ENCODE results near the gene SGK2. TPM values are rescaled to one million over a fixed set of nuclear protein-coding genes. Genes with fewer than 3 reads are reported as not detected.

Gene SGK2
- total RNA-seq, 1 donor from 2014 or later, result 10.5 TPM

DNA sequence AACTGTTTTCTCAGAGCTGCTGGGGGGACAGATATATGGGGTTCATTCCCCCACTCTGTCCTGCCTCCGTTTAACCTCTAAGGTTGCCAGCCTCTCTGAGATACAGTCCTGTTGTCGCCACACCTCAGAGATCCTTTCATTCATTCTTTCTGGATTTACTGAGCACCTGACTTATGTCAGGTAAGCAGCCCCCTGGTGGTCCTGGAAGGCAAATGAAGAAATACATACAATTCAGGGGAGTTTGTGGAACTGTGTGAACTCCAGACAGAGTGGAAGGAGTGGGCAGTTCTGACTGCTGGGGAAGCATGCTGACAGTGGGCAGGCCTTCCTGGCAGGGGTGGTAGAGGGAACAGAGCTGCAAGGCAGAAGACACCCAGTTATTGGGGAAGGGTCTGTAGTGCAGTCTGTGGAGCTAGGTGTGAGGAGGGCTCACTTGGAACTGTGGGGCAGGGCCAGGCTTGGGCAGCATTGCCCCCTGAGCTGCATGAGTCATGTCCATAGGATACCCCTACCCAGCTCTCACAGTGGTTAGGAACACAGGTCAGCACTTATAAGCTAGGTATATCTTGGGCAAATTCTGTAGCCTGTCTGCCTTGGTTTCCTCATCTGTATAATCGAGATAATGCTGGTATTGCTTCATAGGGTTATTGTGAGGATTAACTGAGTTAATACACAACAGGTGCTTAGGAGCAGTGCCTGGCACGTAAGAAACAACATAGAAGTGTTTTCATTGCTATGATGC is 12.8 kb upstream of the SGK2 start:
- Mint-ChIP-seq H3K36me3 (peaks cover 28% of the 10 kb centered on the region), H3K4me1 (no peaks in the 10 kb centered on the region)

DNA sequence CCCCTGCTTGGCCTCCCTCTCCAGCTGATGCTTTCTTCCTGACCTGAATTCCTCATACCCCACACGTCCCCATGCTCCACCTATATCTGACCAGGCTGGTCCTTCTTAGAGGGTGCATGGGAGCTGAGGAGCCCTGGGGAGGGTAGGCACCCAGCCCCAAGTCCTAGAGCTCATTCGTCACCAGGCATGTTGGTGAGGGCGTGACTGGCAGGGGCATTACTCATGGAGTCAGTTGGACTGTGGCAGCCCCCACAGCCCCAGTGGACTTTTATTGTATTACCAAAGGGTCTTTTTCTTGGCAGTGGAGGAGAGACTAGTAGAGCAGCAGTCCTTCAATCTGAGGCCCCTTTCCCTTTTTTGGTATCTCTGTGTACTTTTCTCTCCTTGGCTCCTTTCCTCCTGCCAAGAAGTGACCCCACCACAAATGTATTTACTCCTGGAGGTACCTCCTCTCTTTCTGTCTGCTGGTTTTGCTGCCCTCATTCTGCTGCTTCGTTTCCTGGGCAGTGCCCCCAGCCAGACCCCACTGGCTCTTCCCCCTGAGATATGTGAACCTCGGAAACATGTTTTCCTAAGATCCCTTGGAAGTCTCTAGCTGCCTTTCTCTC is 10.4 kb upstream of the SGK2 start:
- Mint-ChIP-seq H3K27ac (no peak overlapping the region), H3K36me3 (peaks cover 31% of the 10 kb centered on the region), H3K4me1 (no peaks in the 10 kb centered on the region), H3K4me3 (no peak overlapping the region), H3K27me3 (ENCODE audit: low read depth) (no peaks in the 10 kb centered on the region), H3K9me3 (peaks cover 17% of the 10 kb centered on the region)
- DNase-seq (ENCODE audit: low spot score in 2 of 2, unreplicated experiment in 2 of 2), result no peak
- TF ChIP-seq CTCF (IDR thresholded peaks at IDR 0.05; ENCODE audit: unreplicated experiment), result no peak

More for the DNA sequence above, 12.8 kb upstream of the SGK2 start:
- no peak for DNase-seq (ENCODE audit: low spot score in 2 of 2, unreplicated experiment in 2 of 2)
- Mint-ChIP-seq H3K27ac (no peak overlapping the region), H3K4me3 (no peak overlapping the region), H3K27me3 (ENCODE audit: low read depth) (no peaks in the 10 kb centered on the region), H3K9me3 (peaks cover 17% of the 10 kb centered on the region)
- TF ChIP-seq CTCF (IDR thresholded peaks at IDR 0.05; ENCODE audit: unreplicated experiment), result no peak

- no peak for DNase-seq (ENCODE audit: low spot score in 2 of 2, unreplicated experiment in 2 of 2)
- Mint-ChIP-seq H3K27ac (no peak overlapping the region), H3K9me3 (peaks cover 17% of the 10 kb centered on the region), H3K4me3 (no peak overlapping the region), H3K36me3 (peaks cover 31% of the 10 kb centered on the region), H3K27me3 (ENCODE audit: low read depth) (no peaks in the 10 kb centered on the region), H3K4me1 (no peaks in the 10 kb centered on the region)
- no peak for TF ChIP-seq CTCF (IDR thresholded peaks at IDR 0.05; ENCODE audit: unreplicated experiment)
These were observed 9.3 kb upstream of the SGK2 start for GRCh38 chr20:43549416-43550065.

- DNase-seq (ENCODE audit: low spot score in 2 of 2, unreplicated experiment in 2 of 2), result no peak
- TF ChIP-seq CTCF (IDR thresholded peaks at IDR 0.05; ENCODE audit: unreplicated experiment), result no peak
- H3K36me3 Mint-ChIP-seq, result peaks cover 29% of the 10 kb centered on the region
- H3K4me3 Mint-ChIP-seq, result no peak overlapping the region
- peaks cover 17% of the 10 kb centered on the region for H3K9me3 Mint-ChIP-seq
- no peaks in the 10 kb centered on the region for H3K27me3 Mint-ChIP-seq (ENCODE audit: low read depth)
- H3K27ac Mint-ChIP-seq, result no peak overlapping the region
- H3K4me1 Mint-ChIP-seq, result no peaks in the 10 kb centered on the region
These were observed 8.4 kb upstream of the SGK2 start for GRCh38 chr20:43550456-43550855.

GRCh38 chr20:43554369-43554768 is 4.5 kb upstream of the SGK2 start:
- Mint-ChIP-seq H3K4me1 (peaks cover 4% of the 10 kb centered on the region), H3K27me3 (ENCODE audit: low read depth) (no peaks in the 10 kb centered on the region), H3K9me3 (no peaks in the 10 kb centered on the region), H3K36me3 (peaks cover 3% of the 10 kb centered on the region), H3K27ac (no peak overlapping the region), H3K4me3 (no peak overlapping the region)
- no peak for TF ChIP-seq CTCF (IDR thresholded peaks at IDR 0.05; ENCODE audit: unreplicated experiment)
- no peak for DNase-seq (ENCODE audit: low spot score in 2 of 2, unreplicated experiment in 2 of 2)

All from mesothelial cell of epicardium (in vitro differentiated cells).